ENCODE results near the gene OR51G2. TPM values are rescaled to one million over a fixed set of nuclear protein-coding genes. Genes with fewer than 3 reads are reported as not detected.

OR51G2 gene
- not detected in 2 replicates for total RNA-seq

GRCh38 chr11:4919250-4919649, at the start of gene OR51G2:
Gene OR51G2, minus strand, starts transcription at chr11:4919350. Its CDS starts 3,687 bp downstream, at chr11:4915663.

GRCh38 chr11:4955613-4956012, 36.5 kb upstream of the OR51G2 start, which contains the start of gene OR51A2:
Gene OR51A2, minus strand, starts transcription at chr11:4955713. Its CDS starts 0 bp downstream, at chr11:4955713.

DNA sequence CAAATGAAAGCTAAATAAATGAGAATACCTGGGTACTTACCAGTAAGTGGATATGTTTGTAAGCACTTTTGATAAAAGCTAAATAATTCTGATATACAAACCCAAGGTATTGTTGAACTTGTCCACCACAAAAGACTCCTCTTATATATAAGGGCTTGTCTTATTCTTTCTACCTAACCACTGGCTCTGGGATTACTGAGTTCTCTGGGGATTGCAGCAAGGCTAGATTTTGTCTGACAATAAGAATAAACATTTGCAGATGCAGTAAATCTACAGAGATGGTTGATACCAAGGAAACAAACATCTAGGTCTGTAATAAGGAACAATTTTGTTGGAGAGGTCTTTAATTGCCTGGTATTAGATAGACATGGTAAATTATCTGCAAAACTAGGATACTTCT, 28.4 kb upstream of the OR51G2 start, which contains the start of gene OR51A4:
TSS of gene OR51A4 (minus strand) at position 101 of the 400 bp plus-strand sequence. CDS start 505 bp downstream, outside the sequence.

GRCh38 chr11:4924239-4924638, 5.1 kb upstream of the OR51G2 start, which contains the start of gene OR51G1:
Gene OR51G1, minus strand, starts transcription at chr11:4924339. Its CDS starts 0 bp downstream, at chr11:4924339.

DNA sequence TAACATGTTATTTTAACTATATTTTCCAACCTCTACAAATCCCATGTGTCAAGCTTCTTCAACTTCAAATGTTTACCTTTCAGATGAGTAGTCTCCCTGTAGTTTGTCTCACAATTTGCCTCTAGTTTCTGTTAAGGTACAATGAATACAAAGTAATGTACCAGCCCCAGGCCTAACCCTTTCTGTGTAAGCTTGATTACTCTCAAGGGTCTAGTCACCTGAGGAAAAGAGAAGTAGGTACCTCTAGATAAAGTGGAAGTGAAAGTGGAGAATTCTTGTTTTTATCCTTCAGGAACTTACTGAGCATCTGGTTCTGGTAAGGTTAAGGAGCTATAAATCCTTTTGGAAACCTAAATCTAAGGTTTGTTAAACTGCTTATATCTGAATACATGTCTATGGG, 15.7 kb downstream of the OR51G2 start, which contains the start of gene OR51A7:
TSS of gene OR51A7 (plus strand) at position 300 of the 400 bp plus-strand sequence. CDS start 3,587 bp downstream, outside the sequence.

DNA sequence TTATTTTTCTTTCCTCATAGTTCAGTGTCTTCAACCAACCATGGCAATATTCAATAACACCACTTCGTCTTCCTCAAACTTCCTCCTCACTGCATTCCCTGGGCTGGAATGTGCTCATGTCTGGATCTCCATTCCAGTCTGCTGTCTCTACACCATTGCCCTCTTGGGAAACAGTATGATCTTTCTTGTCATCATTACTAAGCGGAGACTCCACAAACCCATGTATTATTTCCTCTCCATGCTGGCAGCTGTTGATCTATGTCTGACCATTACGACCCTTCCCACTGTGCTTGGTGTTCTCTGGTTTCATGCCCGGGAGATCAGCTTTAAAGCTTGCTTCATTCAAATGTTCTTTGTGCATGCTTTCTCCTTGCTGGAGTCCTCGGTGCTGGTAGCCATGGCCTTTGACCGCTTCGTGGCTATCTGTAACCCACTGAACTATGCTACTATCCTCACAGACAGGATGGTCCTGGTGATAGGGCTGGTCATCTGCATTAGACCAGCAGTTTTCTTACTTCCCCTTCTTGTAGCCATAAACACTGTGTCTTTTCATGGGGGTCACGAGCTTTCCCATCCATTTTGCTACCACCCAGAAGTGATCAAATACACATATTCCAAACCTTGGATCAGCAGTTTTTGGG, 37.2 kb downstream of the OR51G2 start, which contains the start of gene OR51T1:
TSS of gene OR51T1 (plus strand) at position 41 of the 641 bp plus-strand sequence. CDS start at position 41, 0 bp downstream.

Other genes starting within 250 kb of the OR51G2 start
- gene OR51E2, start 221.5 kb downstream of the OR51G2 start, total RNA-seq, result not detected in 2 replicates
- not detected in 2 replicates for gene MMP26, start 214.6 kb downstream of the OR51G2 start, total RNA-seq
- gene OR51F1, start 149.4 kb downstream of the OR51G2 start, total RNA-seq, result not detected in 2 replicates
- not detected in 2 replicates for gene OR52R1, start 115.0 kb downstream of the OR51G2 start, total RNA-seq
- not detected in 2 replicates for gene OR51F2, start 98.0 kb downstream of the OR51G2 start, total RNA-seq
- gene OR51S1, start 70.1 kb downstream of the OR51G2 start, total RNA-seq, result not detected in 2 replicates
- not detected in 2 replicates for gene OR51T1, start 37.5 kb downstream of the OR51G2 start, total RNA-seq
- gene OR51A7, start 15.6 kb downstream of the OR51G2 start, total RNA-seq, result not detected in 2 replicates
- gene OR51G1, start 5.0 kb upstream of the OR51G2 start, total RNA-seq, result not detected in 2 replicates
- not detected in 2 replicates for gene OR51A4, start 28.3 kb upstream of the OR51G2 start, total RNA-seq
- not detected in 2 replicates for gene OR51A2, start 36.4 kb upstream of the OR51G2 start, total RNA-seq
- gene OR51L1, start 75.5 kb upstream of the OR51G2 start, total RNA-seq, result not detected in 2 replicates
- not detected in 2 replicates for gene OR52J3, start 127.2 kb upstream of the OR51G2 start, total RNA-seq
- gene OR52E2, start 140.3 kb upstream of the OR51G2 start, total RNA-seq, result not detected in 2 replicates
- gene OR52E1, start 150.2 kb upstream of the OR51G2 start, total RNA-seq, result not detected in 2 replicates
- not detected in 2 replicates for gene OR52A5, start 219.0 kb upstream of the OR51G2 start, total RNA-seq
- gene OR52A1, start 235.4 kb upstream of the OR51G2 start, total RNA-seq, result not detected in 2 replicates